HCT116 (cell line): ENCODE data around the gene AAK1. TPM values are rescaled to one million over a fixed set of nuclear protein-coding genes. Genes with fewer than 3 reads are reported as not detected.

Experiments used
- ATAC-seq: fragments of 200-7000 bp; cut with Tn5 transposase; 2 replicates; pipeline ENCODE4 v1.9.1; 2020; ENCODE audit warnings: mild to moderate bottlenecking, moderate library complexity
- BruUV-seq: library from RNA; stranded (reverse); fragments of 400-500 nt; replicated peaks from 2 replicates; lab custom pipeline; 2021; lab: Mats Ljungman, UMichigan
- CTCF ChIA-PET: fragments of 300-600 bp; sonication (Branson Sonifier 250); formaldehyde crosslinking; loops from one replicate; lab custom pipeline; 2021; ENCODE audit warnings: antibody characterized with exemption; lab: Charles Lee
- POLR2A ChIA-PET: fragments of 300-600, 350-600 bp; sonication (Branson Sonifier 250); formaldehyde crosslinking; loops from one replicate; lab custom pipeline; 2021; ENCODE audit warnings: antibody characterized with exemption; lab: Charles Lee
- RAD21 ChIA-PET, 2 experiments: fragments of 300-600 bp; sonication (Branson Sonifier 250); formaldehyde crosslinking; loops; one replicate each; lab custom pipeline; 2023; ENCODE audit warnings: low total read pairs in 2 of 2; ENCODE audit not compliant: uncharacterized antibody in 2 of 2, unreplicated experiment in 2 of 2, low non-redundant PET in 1 of 2; lab: Charles Lee
- DNase-seq: peaks from one replicate; pipeline ENCODE4 v3.0.0-alpha.2; 2010; ENCODE audit warnings: low read depth, low spot score
- H2AFZ ChIP-seq: fragments of 200-600 bp; shearing (Covaris generic), sonication (generic); 2 replicates; pipeline ENCODE4 v1.6.1; 2017; ENCODE audit warnings: low read depth, mixed run types, mixed read lengths, antibody characterized with exemption, low read length; ENCODE audit not compliant: poor library complexity, severe bottlenecking
- H3K27ac ChIP-seq: 2 replicates; pipeline ENCODE4 v1.5.1; 2012; ENCODE audit warnings: low read depth, low read length
- H3K27me3 ChIP-seq: fragments of 200-600 bp; sonication (generic); 2 replicates; pipeline ENCODE4 v1.6.1; 2016; ENCODE audit warnings: mixed run types, low read length, mixed read lengths; ENCODE audit not compliant: insufficient read depth
- H3K36me3 ChIP-seq, 2 experiments: fragments of 200-500 bp in 1 of 2; fragments of 200-600 bp in 1 of 2; sonication (Bioruptor generic) in 1 of 2; sonication (generic) in 1 of 2; 2 replicates each; pipeline versions ENCODE4 v1.5.1 to v1.6.1; 2014 to 2016; ENCODE audit warnings: low read length in 2 of 2, inconsistent platforms in 1 of 2, mixed read lengths in 1 of 2, mixed run types in 1 of 2; ENCODE audit not compliant: insufficient read depth in 2 of 2, control insufficient read depth in 1 of 2
- H3K4me1 ChIP-seq, 2 experiments: fragments of 200-600 bp in 1 of 2; sonication (generic) in 1 of 2; 2 replicates each; pipeline versions ENCODE4 v1.5.1 to v1.6.1; 2012 to 2017; ENCODE audit warnings: low read length in 2 of 2, inconsistent platforms in 1 of 2, mild to moderate bottlenecking in 1 of 2, mixed read lengths in 1 of 2, mixed run types in 1 of 2, moderate library complexity in 1 of 2; ENCODE audit not compliant: insufficient read depth in 2 of 2, control insufficient read depth in 1 of 2
- H3K4me2 ChIP-seq: fragments of 200-600 bp; sonication (generic); 2 replicates; pipeline ENCODE4 v1.6.1; 2017; ENCODE audit warnings: mixed run types, low read length, mixed read lengths
- H3K4me3 ChIP-seq, 2 experiments: fragments of 200-600 bp in 1 of 2; sonication (generic) in 1 of 2; replicated peaks in 1 of 2; 2 replicates each; pipeline ENCODE4 v1.5.1; 2011 to 2016; ENCODE audit warnings: low read length in 2 of 2, control low read depth in 1 of 2, low read depth in 1 of 2, mild to moderate bottlenecking in 1 of 2, mixed read lengths in 1 of 2, mixed run types in 1 of 2
- H3K79me2 ChIP-seq: fragments of 200-600 bp; sonication (generic); 2 replicates; pipeline ENCODE4 v1.6.1; 2017; ENCODE audit warnings: mild to moderate bottlenecking, mixed run types, low read length, moderate library complexity, mixed read lengths; ENCODE audit not compliant: insufficient read depth
- H3K9ac ChIP-seq: fragments of 200-600 bp; sonication (generic); 2 replicates; pipeline ENCODE4 v1.6.1; 2016; ENCODE audit warnings: low read length, mixed read lengths
- H3K9me2 ChIP-seq: fragments of 200-600 bp; sonication (generic), shearing (Covaris generic); 2 replicates; pipeline ENCODE4 v1.6.1; 2017; ENCODE audit warnings: mixed run types, mild to moderate bottlenecking, moderate library complexity; ENCODE audit not compliant: insufficient read depth
- H3K9me3 ChIP-seq, 2 experiments: fragments of 200-500 bp in 1 of 2; fragments of 200-600 bp in 1 of 2; sonication (Bioruptor generic) in 1 of 2; sonication (generic) in 1 of 2; 2 replicates each; pipeline ENCODE4 v1.6.1; 2014 to 2017; ENCODE audit warnings: low read length in 2 of 2, mixed read lengths in 2 of 2, inconsistent platforms in 1 of 2, low read depth in 1 of 2, mild to moderate bottlenecking in 1 of 2, mixed run types in 1 of 2, moderate library complexity in 1 of 2; ENCODE audit not compliant: control insufficient read depth in 1 of 2, insufficient read depth in 1 of 2
- H4K20me1 ChIP-seq: fragments of 200-600 bp; sonication (generic), shearing (Covaris generic); 2 replicates; pipeline ENCODE4 v1.6.1; 2017; ENCODE audit warnings: mixed run types, mild to moderate bottlenecking, moderate library complexity; ENCODE audit not compliant: insufficient read depth
- EGR1 ChIP-seq: IDR thresholded peaks from 2 replicates; pipeline ENCODE4 v1.6.1; 2012; ENCODE audit warnings: low read depth
- ELF1 ChIP-seq: IDR thresholded peaks from 2 replicates; pipeline ENCODE4 v1.6.1; 2012; ENCODE audit warnings: low read depth, borderline replicate concordance
- EZH2 ChIP-seq: fragments of 200-600 bp; sonication (generic); IDR thresholded peaks from 2 replicates; pipeline ENCODE4 v1.6.1; 2017; ENCODE audit warnings: antibody characterized with exemption, mixed run types
- FOSL1 ChIP-seq: IDR thresholded peaks from 2 replicates; pipeline ENCODE4 v1.6.1; 2012; ENCODE audit warnings: low read depth
- MAX ChIP-seq: IDR thresholded peaks from 2 replicates; pipeline ENCODE4 v1.6.1; 2012
- POLR2AphosphoS5 ChIP-seq: IDR thresholded peaks from 2 replicates; pipeline ENCODE4 v1.6.1; 2011; ENCODE audit warnings: mild to moderate bottlenecking, low read depth, low read length, moderate library complexity
- RAD21 ChIP-seq: IDR thresholded peaks from 2 replicates; pipeline ENCODE4 v1.6.1; 2012; ENCODE audit warnings: low read depth, mild to moderate bottlenecking
- REST ChIP-seq: IDR thresholded peaks from 2 replicates; pipeline ENCODE4 v1.6.1; 2012; ENCODE audit warnings: low read depth
- SIN3A ChIP-seq: IDR thresholded peaks from 2 replicates; pipeline ENCODE4 v1.6.1; 2012; ENCODE audit warnings: low read depth
- SRF ChIP-seq: IDR thresholded peaks from 2 replicates; pipeline ENCODE4 v1.6.1; 2012; ENCODE audit warnings: low read depth
- TCF7L2 ChIP-seq: IDR thresholded peaks from 2 replicates; pipeline ENCODE4 v1.7.0; 2011; ENCODE audit warnings: borderline replicate concordance, inconsistent platforms; ENCODE audit not compliant: insufficient read depth, insufficient read length; ENCODE audit errors: extremely low read depth
- ZNF274 ChIP-seq: fragments of 200-500 bp; sonication (Bioruptor generic); IDR thresholded peaks from 2 replicates; pipeline ENCODE4 v1.6.1; 2014; ENCODE audit warnings: mild to moderate bottlenecking, low read depth, low read length, inconsistent platforms
- intact Hi-C: fragments of 100-400 bp; cut with micrococcal nuclease; formaldehyde crosslinking; loops from 2 replicates; pipeline ENCODE4 v1.10.0; 2022
- total RNA-seq: library from RNA; stranded (reverse); gene quantifications from one replicate; pipeline ENCODE4 v1.2.1, GENCODE V29; 2021; ENCODE audit not compliant: unreplicated experiment

The AAK1 gene
- total RNA-seq, 1 experiment from 2014 or later: 32.0 TPM

GRCh38 chr2:69566669-69567068 is 76.9 kb downstream of the AAK1 start:
- H3K4me2 ChIP-seq: peak overlapping the region; percentile 39
- no TSS peak for BruUV-seq
- no peaks in the 10 kb centered on the region for H3K27me3 ChIP-seq
- H3K36me3 ChIP-seq: no peaks in the 10 kb centered on the region
- H3K27ac ChIP-seq: no peak overlapping the region
- TF ChIP-seq SIN3A (no peak), POLR2AphosphoS5 (no peak), MAX (no peak), ELF1 (no peak), REST (no peak), TCF7L2 (no peak), SRF (no peak), EGR1 (no peak), RAD21 (no peak), FOSL1 (no peak), ZNF274 (no peak), EZH2 (no peak)
- ATAC-seq: no peak
- no peak overlapping the region for H2AFZ ChIP-seq
- no peaks in the 10 kb centered on the region; the same call in 1 of the 2 replicates for H3K79me2 ChIP-seq
- no peak for DNase-seq
- intact Hi-C loops: no loop called here
- ChIA-PET POLR2A (no interaction called here), RAD21 (no interaction called here), CTCF (interaction anchor here (1.2 to 1.7 kb wide), 4 partner anchors 8 to 117 kb away, joined by 4 read pairs; no protein-coding TSS in a partner anchor)
- no peaks in the 10 kb centered on the region for H3K9me2 ChIP-seq
- peaks cover 4 to 26% of the 10 kb centered on the region in 2 experiments for H3K4me1 ChIP-seq
- H3K9ac ChIP-seq: no peak overlapping the region
- no peak overlapping the region for H3K4me3 ChIP-seq
- H4K20me1 ChIP-seq: no peaks in the 10 kb centered on the region
- H3K9me3 ChIP-seq: no peaks in the 10 kb centered on the region
